IPS DF 6.9 (cell line): ENCODE data around the gene RAB8B.

Source experiments
- DNase-seq: peaks from one replicate; pipeline ENCODE4 v3.0.0-alpha.2; 2013; ENCODE audit warnings: low read depth, low spot score
- H3K27ac ChIP-seq: one replicate; pipeline ENCODE4 v1.5.1; 2013; ENCODE audit warnings: low read length, control low read depth
- H3K27me3 ChIP-seq: 2 replicates; pipeline ENCODE4 v1.6.1; 2013; ENCODE audit warnings: mild to moderate bottlenecking, low read length; ENCODE audit not compliant: control insufficient read depth, insufficient read depth
- H3K36me3 ChIP-seq: 2 replicates; pipeline ENCODE4 v1.6.1; 2013; ENCODE audit warnings: low read length; ENCODE audit not compliant: control insufficient read depth, insufficient read depth
- H3K4me1 ChIP-seq: 2 replicates; pipeline ENCODE4 v1.6.1; 2013; ENCODE audit warnings: low read length; ENCODE audit not compliant: control insufficient read depth, insufficient read depth
- H3K4me3 ChIP-seq: 2 replicates; pipeline ENCODE4 v1.5.1; 2013; ENCODE audit warnings: mild to moderate bottlenecking, low read length
- H3K9me3 ChIP-seq: 2 replicates; pipeline ENCODE4 v1.6.1; 2013; ENCODE audit warnings: low read length, inconsistent platforms; ENCODE audit not compliant: control insufficient read depth, insufficient read depth
- WGBS: extraction: QIAGEN DNeasy Blood & Tissue Kit; methylation state at CpG from one replicate; pipeline ENCODE4 v1.1.7; 2013; ENCODE audit warnings: mixed read lengths, missing lambda C conversion rate; ENCODE audit not compliant: insufficient read length, insufficient coverage; 5-methylcytosine and 5-hydroxymethylcytosine counted together

RAB8B gene

DNA sequence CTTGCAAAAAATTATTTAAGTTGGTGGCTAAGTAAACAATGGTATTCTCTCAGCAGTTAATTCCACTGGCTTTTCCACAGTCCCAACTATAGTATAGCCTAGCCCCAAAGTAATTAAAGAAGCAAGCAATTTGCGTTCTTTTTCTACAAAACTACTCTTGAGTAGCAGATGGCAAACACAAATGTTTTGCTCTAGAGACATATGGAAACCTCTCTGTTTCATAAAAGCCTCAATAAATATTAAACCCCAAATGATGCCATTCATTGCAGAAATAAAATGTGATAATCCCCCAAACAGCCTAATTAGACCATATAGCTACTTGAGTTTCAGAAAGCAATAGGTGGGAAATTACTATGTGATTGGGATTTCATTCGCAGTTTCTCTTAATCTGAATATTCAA lies 8.7 kb upstream of the RAB8B start:
- Histone ChIP-seq H3K36me3 (no peaks in the 10 kb centered on the region), H3K27ac (no peak overlapping the region), H3K27me3 (no peaks in the 10 kb centered on the region), H3K4me3 (no peak overlapping the region), H3K9me3 (no peaks in the 10 kb centered on the region), H3K4me1 (no peaks in the 10 kb centered on the region)
- DNase-seq = no peak
- no CpG with 5 or more reads among the region's 2 CpGs for WGBS

DNA sequence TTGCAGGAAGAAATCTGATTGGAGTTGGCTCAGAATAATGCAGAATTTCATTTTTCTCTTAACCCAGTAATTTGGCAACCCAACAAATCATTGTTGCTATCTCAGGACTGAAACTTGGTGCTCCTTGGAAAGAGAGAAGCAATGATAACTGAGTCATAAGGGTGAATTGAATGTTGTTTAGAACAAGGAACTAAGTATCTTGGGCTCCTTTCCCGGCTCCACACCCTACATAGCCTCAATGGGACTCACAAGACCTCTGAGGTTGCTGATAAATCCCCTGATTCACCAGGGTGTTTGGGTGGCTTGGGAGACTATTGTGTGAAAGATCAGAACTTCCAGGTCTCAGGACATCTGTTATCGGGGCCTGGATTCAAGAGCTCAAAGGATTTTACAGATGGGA lies 7.8 kb upstream of the RAB8B start:
- no CpG with 5 or more reads among the region's 2 CpGs for whole genome bisulfite sequencing
- H3K36me3 ChIP-seq = no peaks in the 10 kb centered on the region
- no peaks in the 10 kb centered on the region for H3K9me3 ChIP-seq
- H3K4me1 ChIP-seq = no peaks in the 10 kb centered on the region
- no peak overlapping the region for H3K27ac ChIP-seq
- no peak overlapping the region for H3K4me3 ChIP-seq
- DNase-seq = no peak
- no peaks in the 10 kb centered on the region for H3K27me3 ChIP-seq

DNA sequence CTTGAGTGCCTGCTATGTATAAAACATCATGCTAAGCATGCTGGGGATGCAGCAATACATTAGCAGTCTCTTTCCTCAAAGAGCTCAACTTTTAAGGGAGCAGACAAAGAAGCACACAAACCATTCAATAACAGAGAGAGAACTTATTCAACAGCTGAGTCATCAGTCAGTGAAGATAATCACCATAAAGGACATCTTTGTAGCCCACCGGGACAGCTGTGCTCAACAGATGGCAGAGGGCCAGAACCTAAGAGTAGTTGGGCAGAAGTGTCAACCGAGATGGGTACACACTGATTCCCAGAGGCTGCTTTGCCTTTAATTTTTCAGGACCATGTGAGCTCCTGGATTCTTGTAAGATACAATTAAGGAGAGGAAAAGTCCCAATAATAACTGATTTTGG lies 4.2 kb upstream of the RAB8B start:
- Histone ChIP-seq H3K4me1 (peaks cover 1% of the 10 kb centered on the region; the same call in 1 of the 2 replicates), H3K27ac (no peak overlapping the region), H3K4me3 (no peak overlapping the region), H3K27me3 (no peaks in the 10 kb centered on the region), H3K36me3 (no peaks in the 10 kb centered on the region), H3K9me3 (no peaks in the 10 kb centered on the region)
- no peak for DNase-seq
- WGBS = no CpG with 5 or more reads among the region's 2 CpGs

DNA sequence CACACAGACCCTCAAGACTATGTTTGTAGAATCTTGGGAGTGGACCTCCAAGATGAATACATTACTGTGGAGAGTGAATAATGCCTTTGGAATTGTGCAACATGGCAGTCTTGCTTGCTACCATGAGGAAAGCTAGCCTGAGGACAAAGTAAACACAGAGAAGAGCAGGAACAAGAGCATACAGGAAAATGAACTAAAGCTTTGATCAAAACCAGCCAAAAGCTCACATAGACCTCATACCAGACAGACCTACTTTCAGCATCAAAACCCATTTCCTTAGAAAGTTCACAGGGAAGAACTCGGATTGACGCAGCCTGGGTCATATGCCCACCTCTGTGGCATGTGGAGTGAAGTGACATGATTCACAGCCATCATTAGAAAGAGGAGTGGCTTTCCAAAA lies 3.3 kb upstream of the RAB8B start:
- Histone ChIP-seq H3K9me3 (no peaks in the 10 kb centered on the region), H3K4me1 (peaks cover 1% of the 10 kb centered on the region; the same call in 1 of the 2 replicates), H3K27ac (no peak overlapping the region), H3K4me3 (no peak overlapping the region), H3K27me3 (no peaks in the 10 kb centered on the region), H3K36me3 (no peaks in the 10 kb centered on the region)
- WGBS = no CpG with 5 or more reads among the region's 2 CpGs
- no peak for DNase-seq

DNA sequence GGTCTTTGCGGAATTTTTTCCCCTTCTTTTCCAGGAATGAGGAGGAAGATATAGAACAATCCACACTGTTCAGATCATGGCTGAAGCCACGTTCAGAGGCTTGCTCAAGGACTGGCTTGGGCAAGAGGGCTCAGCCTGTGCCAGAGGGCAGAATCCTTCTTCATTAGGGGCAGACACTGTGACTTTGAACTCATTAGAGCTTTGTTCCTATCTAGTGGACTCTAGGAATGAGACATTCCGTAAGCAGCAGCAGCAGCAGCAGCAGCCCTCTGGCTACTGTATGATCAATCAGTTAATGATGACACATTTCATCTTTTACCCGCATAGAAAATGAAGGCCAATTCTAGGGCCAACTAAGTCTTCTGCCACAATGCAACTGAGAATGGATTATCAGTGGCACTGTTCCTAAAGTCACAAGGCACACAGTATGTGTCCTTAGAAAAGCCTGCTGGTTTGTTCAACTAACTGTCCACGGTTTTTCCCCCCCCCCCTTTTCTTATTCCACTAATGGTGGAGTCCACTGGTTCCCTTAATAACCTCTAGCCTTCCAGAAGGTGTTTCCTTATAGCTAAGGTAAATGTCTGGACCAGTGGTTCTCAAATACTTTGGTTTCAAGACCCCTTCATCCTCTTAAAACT lies 1.7 kb upstream of the RAB8B start:
- H3K36me3 ChIP-seq = no peaks in the 10 kb centered on the region
- DNase-seq = no peak
- H3K27me3 ChIP-seq = no peaks in the 10 kb centered on the region
- H3K4me1 ChIP-seq = peaks cover 1% of the 10 kb centered on the region; the same call in 1 of the 2 replicates
- H3K4me3 ChIP-seq = no peak overlapping the region
- WGBS = no CpG with 5 or more reads among the region's 5 CpGs
- no peaks in the 10 kb centered on the region for H3K9me3 ChIP-seq
- H3K27ac ChIP-seq = no peak overlapping the region

DNA sequence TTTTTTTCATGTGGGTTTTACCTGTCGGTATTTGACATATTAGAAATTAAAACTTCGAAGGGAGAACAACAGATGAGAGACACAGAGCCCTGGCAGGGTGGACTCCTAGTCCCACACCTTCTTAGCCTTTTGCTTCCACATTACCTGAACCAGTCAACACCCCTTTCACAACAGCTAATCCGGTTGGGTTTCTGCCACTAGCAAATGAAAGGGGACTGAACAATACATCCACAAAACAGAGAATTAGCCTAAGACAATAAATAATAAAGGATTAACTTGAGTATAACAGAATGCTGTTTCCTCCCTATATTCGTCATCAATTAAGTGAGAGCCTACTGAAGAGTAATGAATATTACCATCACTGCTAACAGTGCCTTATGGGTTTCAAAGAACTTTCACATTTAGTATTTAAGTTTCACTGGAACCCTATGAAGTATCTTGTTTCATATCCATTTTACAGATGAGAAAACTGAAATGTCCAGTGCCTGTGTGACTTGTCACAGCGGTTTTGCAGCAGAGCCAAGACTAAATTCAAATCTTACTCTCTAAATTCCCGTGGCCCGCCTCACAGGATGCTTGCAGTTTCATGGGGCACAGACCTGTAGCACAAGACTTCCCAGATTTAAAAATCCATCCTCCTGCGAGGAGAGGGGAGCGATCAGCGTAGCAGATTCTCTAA lies 1.0 kb upstream of the RAB8B start:
- no peaks in the 10 kb centered on the region for H3K9me3 ChIP-seq
- H3K36me3 ChIP-seq = no peaks in the 10 kb centered on the region
- no peak for DNase-seq
- no peaks in the 10 kb centered on the region for H3K27me3 ChIP-seq
- peak overlapping the region; percentile 73; the same call in 1 of the 2 replicates for H3K4me3 ChIP-seq
- no CpG with 5 or more reads among the region's 10 CpGs for WGBS
- no peak overlapping the region for H3K27ac ChIP-seq
- peaks cover 1% of the 10 kb centered on the region; the same call in 1 of the 2 replicates for H3K4me1 ChIP-seq

DNA sequence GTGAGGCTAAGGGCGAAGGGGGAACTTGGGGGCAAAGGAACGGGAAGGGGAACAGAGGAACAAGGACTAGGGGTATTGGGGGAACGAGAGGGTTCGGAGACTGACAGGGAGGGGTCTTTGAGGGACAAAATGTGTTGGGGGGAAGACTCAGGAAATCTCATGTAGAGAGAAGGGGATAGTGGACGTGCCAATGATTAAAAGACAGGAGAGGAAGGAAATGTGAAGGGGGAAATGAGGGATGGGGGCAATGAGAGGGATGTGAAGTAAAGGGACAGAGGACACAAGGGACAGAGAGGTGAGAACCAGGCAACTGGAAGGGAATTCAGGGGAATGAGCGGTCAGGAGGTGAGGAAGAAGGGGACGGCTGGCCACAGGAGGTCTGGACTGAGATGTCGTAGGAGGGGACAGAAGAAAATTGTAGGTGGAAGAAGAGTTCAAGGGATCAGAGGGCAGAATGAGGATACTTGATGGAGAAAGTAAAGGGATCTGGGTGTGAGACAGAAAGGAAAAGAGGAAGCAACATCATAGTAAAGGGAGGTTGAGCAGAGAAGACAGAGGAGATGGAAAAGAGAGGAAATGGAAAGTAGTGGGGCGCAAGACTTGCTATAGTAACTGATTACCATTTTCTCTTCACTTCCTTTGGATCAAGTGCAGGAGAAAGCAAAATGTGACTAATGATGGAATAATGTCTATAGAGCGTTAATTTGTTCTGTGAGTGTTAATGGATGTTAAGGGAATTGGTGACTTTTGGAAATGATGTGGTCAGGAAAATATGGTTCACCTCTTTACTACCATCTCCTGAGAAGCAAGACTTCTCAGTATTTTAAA lies 749 bp downstream of the RAB8B start:
- H3K27ac ChIP-seq = no peak overlapping the region
- DNase-seq = no peak

DNA sequence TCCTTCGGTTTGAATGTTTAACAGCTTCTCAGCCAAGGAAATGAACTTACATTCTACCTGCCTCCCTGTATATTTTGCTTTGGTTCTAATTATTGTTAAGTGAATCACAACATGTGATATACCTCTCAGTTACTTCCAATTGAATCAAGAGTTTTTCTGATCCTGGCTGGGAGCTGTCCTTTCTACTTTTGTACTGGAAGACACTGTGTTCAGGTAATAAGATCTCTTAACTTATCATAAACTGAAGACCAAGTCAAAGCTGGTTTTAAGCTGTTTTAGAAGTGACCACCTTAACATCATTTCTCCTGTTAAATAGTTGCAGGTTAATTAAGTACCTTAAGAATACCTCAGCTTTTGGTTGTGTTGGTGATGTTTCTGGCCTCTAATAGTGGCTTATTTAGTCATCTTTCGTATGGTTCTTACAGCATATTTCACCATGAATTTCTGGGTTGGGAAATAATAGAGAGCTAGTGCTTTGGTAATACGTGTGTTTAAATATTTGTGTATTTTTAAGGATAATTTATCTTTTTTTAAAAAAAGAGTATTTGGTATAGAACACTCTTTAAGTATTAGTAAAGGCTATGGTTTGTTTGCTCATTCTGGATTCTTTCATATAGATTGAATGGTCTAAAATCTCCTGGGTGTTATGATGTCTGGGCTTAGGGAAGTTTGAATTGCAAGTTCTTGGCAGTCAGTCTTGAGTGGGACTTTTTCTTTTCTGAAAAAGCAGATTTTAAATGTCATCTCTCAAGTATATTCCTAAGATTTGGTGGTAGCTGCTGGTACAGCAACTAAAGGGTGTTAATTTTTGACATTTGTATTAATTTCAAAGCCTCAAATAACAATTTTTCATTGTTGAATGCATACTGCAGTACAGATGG lies 1.6 kb downstream of the RAB8B start:
- no peak for DNase-seq
- no peaks in the 10 kb centered on the region for H3K27me3 ChIP-seq
- 100% methylated on average over 1 of the region's 3 CpGs for WGBS
- H3K4me3 ChIP-seq = no peak overlapping the region
- no peaks in the 10 kb centered on the region for H3K36me3 ChIP-seq
- H3K4me1 ChIP-seq = peaks cover 1% of the 10 kb centered on the region; the same call in 1 of the 2 replicates
- H3K27ac ChIP-seq = no peak overlapping the region
- no peaks in the 10 kb centered on the region for H3K9me3 ChIP-seq

More for the DNA sequence above, 749 bp downstream of the RAB8B start:
- no CpG with 5 or more reads among the region's 10 CpGs for WGBS
- peak overlapping the region; percentile 96; the same call in 1 of the 2 replicates for H3K4me3 ChIP-seq
- no peaks in the 10 kb centered on the region for H3K36me3 ChIP-seq
- H3K27me3 ChIP-seq = no peaks in the 10 kb centered on the region
- H3K9me3 ChIP-seq = no peaks in the 10 kb centered on the region
- peaks cover 1% of the 10 kb centered on the region; the same call in 1 of the 2 replicates for H3K4me1 ChIP-seq

DNA sequence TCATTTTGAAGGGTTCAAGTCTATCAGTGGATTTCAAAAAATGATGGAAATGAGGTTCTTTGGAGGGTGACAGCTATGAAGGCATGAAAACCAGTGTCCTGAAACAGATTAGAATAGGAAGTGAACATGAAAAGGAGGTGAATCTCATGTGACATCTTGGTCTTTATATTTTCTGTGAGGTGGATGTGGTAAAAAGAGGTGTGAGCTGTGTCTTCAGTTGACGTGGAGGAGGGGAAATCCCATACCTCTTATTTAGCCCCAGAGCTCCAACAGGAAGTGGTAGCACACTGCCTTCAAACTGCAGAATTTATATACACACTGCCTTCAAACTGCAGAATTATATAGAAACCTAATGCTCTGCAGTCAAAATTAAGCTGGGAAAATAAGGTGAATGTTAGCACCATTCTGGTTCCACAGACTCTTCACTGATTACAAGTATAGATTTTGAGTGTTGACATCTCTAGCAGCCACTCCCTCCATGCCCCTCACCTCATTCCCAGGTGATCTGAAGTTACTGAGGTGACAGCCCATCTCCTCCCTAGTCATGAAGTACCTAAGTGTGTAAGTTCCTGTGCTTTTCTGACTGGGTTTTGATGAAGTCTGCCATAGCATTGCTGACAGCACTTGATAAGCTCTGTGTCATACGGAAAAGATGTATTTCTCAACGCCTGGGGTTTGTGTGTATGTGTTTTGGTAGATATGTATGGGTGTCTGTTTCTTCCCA lies 2.7 kb downstream of the RAB8B start:
- H3K9me3 ChIP-seq = no peaks in the 10 kb centered on the region
- no CpG with 5 or more reads among the region's 3 CpGs for WGBS
- no peak for DNase-seq
- peaks cover 1% of the 10 kb centered on the region; the same call in 1 of the 2 replicates for H3K4me1 ChIP-seq
- H3K36me3 ChIP-seq = no peaks in the 10 kb centered on the region
- no peak overlapping the region for H3K4me3 ChIP-seq
- no peak overlapping the region for H3K27ac ChIP-seq
- no peaks in the 10 kb centered on the region for H3K27me3 ChIP-seq
